Tracheal epithelial cell (primary cell): ENCODE measurements around the gene HCN1. TPM values are rescaled to one million over a fixed set of nuclear protein-coding genes. Genes with fewer than 3 reads are reported as not detected.

Experiments used
- total RNA-seq: library from RNA; depleted of rRNA; stranded (reverse); fragments of >200 nt; gene quantifications from 2 replicates; pipeline ENCODE4 v1.2.1, GENCODE V29; 2014

Gene HCN1
- not detected in 2 replicates for total RNA-seq

DNA sequence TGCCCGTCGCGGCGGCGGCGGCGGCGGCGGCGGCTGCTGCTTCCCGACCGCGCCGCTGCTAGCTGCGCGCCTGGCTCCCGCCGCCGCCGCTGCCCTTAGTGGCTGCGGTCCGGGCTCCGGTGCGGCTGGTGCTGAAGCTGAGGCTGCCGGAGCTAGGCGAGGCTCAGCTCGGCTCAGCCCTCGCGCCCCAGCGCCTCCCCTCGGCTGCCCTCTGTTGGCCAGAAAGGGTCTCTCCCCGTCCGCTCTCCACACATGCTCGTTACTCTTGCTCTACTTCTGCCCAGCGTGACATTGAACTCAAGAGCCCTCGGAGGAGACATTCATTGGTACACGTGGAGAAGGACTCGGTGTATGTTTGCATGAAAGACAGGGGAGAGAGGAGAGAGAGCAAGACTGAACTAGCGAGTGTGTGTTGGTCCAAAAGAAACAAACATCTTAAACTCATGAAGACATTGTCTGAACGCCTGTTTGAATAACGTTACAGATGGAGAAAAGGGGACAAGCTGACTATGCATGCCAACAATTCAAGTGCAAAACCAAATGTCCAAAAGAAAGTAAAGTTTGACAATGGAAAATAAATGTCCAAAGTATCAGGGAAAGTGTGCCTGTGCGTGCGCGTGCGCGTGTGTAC lies at the start of gene HCN1:
Gene HCN1, minus strand, starts transcription at position 175 of the 631 bp plus-strand sequence.

